Endothelial cell of umbilical vein (primary cell): ENCODE data around the gene SEMA5A.

ENCODE experiments used
- EZH2 ChIP-seq: IDR thresholded peaks from 2 replicates; pipeline ENCODE4 v1.6.1; 2012; ENCODE audit warnings: borderline replicate concordance, low read depth, mild to moderate bottlenecking, moderate library complexity, low read length, inconsistent platforms; ENCODE audit not compliant: severe bottlenecking
- FOS ChIP-seq: IDR thresholded peaks from 2 replicates; pipeline ENCODE4 v1.6.1; 2011; ENCODE audit warnings: mild to moderate bottlenecking, low read length, moderate library complexity, borderline replicate concordance; ENCODE audit not compliant: insufficient read depth
- POLR2A ChIP-seq: IDR thresholded peaks from 2 replicates; pipeline ENCODE4 v1.6.1; 2012; ENCODE audit warnings: low read depth, mild to moderate bottlenecking, control low read depth, low read length
- TF ChIP-seq, protein P1 (sequence below), 2 donors: IDR thresholded peaks; 1 replicate in 1 of 2; 2 replicates in 1 of 2; pipeline ENCODE4 v1.5.1; 2011; ENCODE audit warnings: low read length in 2 of 2, mild to moderate bottlenecking in 2 of 2, moderate library complexity in 2 of 2, control low read depth in 1 of 2, inconsistent platforms in 1 of 2, low read depth in 1 of 2; ENCODE audit not compliant: insufficient read depth in 1 of 2; ENCODE audit errors: extremely low read depth in 1 of 2

- TF ChIP-seq POLR2A (no peak), FOS (no peak), EZH2 (no peak)
- TF ChIP-seq, protein P1, sequence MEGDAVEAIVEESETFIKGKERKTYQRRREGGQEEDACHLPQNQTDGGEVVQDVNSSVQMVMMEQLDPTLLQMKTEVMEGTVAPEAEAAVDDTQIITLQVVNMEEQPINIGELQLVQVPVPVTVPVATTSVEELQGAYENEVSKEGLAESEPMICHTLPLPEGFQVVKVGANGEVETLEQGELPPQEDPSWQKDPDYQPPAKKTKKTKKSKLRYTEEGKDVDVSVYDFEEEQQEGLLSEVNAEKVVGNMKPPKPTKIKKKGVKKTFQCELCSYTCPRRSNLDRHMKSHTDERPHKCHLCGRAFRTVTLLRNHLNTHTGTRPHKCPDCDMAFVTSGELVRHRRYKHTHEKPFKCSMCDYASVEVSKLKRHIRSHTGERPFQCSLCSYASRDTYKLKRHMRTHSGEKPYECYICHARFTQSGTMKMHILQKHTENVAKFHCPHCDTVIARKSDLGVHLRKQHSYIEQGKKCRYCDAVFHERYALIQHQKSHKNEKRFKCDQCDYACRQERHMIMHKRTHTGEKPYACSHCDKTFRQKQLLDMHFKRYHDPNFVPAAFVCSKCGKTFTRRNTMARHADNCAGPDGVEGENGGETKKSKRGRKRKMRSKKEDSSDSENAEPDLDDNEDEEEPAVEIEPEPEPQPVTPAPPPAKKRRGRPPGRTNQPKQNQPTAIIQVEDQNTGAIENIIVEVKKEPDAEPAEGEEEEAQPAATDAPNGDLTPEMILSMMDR (IDR thresholded peaks at IDR 0.05; ENCODE audit: extremely low read depth in 1 of 2, insufficient read depth in 1 of 2, low read depth in 1 of 2, low read length in 2 of 2) = no peak
Measured at GRCh38 chr5:9438596-9439354, 107.1 kb downstream of the SEMA5A start.
